HepG2 (cell line): Measurements from ENCODE around the gene DNMT3B. TPM values are rescaled to one million over a fixed set of nuclear protein-coding genes. Genes with fewer than 3 reads are reported as not detected.

Source experiments
- MEIS1 ChIP-seq: sonication (generic); formaldehyde crosslinking; IDR thresholded peaks from 2 replicates; pipeline ENCODE4 v1.9.0; 2021; ENCODE audit warnings: mild to moderate bottlenecking, missing genetic modification reagents, moderate library complexity, borderline replicate concordance
- MXD4 ChIP-seq: IDR thresholded peaks from 2 replicates; pipeline ENCODE4 v1.6.1; 2016; ENCODE audit warnings: mild to moderate bottlenecking, missing biosample characterization, missing genetic modification reagents
- PAF1 ChIP-seq: IDR thresholded peaks from 2 replicates; pipeline ENCODE4 v1.6.1; 2016; ENCODE audit warnings: missing genetic modification reagents, missing compliant biosample characterization
- RBM22 ChIP-seq: fragments of 200-400 bp; formaldehyde crosslinking; optimal IDR thresholded peaks from 2 replicates; pipeline ENCODE3; 2017; ENCODE audit warnings: mild to moderate bottlenecking, low read length, moderate library complexity
- ZNF350 ChIP-seq: sonication (generic); formaldehyde crosslinking; IDR thresholded peaks from 2 replicates; pipeline ENCODE4 v1.4.0; 2020; ENCODE audit warnings: mild to moderate bottlenecking, low read depth, missing genetic modification reagents, borderline replicate concordance
- ZNF501 ChIP-seq: sonication (generic); formaldehyde crosslinking; IDR thresholded peaks from 2 replicates; pipeline ENCODE4 v1.5.1; 2020; ENCODE audit warnings: mild to moderate bottlenecking, moderate library complexity, missing genetic modification reagents
- polyA plus RNA-seq, 8 experiments: library from polyadenylated mRNA; depleted of rRNA in 3 of 8; stranded (reverse) in 7 of 8; unstranded in 1 of 8; fragments of >200 nt; fragmentation: Illumina TruSeq in 4 of 8; extraction: Trizol in 4 of 8; gene quantifications; 2 replicates each; pipeline versions ENCODE4 v1.2.1 to v1.2.3, GENCODE V29; 2011 to 2016; ENCODE audit warnings: low read depth in 4 of 8, missing spikeins in 1 of 8, mixed read lengths in 1 of 8; ENCODE audit not compliant: insufficient read depth in 1 of 8
- total RNA-seq, 5 experiments: library from RNA; depleted of rRNA; stranded (reverse); fragments of >200 nt; fragmentation: Illumina TruSeq; extraction: Trizol; gene quantifications; 2 replicates each; pipeline ENCODE4 v1.2.3, GENCODE V29; 2016; ENCODE audit warnings: low read depth in 1 of 5
- TF ChIP-seq, protein P1 (sequence below): sonication (generic); formaldehyde crosslinking; IDR thresholded peaks from 2 replicates; pipeline ENCODE4 v1.8.0; 2022; ENCODE audit warnings: missing genetic modification reagents, mild to moderate bottlenecking, borderline replicate concordance
- TF ChIP-seq, protein P2 (sequence below): sonication (generic); formaldehyde crosslinking; IDR thresholded peaks from 2 replicates; pipeline ENCODE4 v1.5.0; 2020; ENCODE audit warnings: mild to moderate bottlenecking, missing genetic modification reagents, borderline replicate concordance
- TF ChIP-seq, protein P3 (sequence below): sonication (generic); formaldehyde crosslinking; conservative IDR thresholded peaks from 2 replicates; pipeline ENCODE4 v1.4.0; 2020; ENCODE audit warnings: missing genetic modification reagents
- TF ChIP-seq, protein P4 (sequence below): IDR thresholded peaks from 2 replicates; pipeline ENCODE4 v1.6.1; 2016; ENCODE audit warnings: low read depth, missing genetic modification reagents, missing compliant biosample characterization
- TF ChIP-seq, protein P5 (sequence below): sonication (generic); formaldehyde crosslinking; conservative IDR thresholded peaks from 2 replicates; pipeline ENCODE4 v1.4.0; 2020; ENCODE audit warnings: missing genetic modification reagents
- TF ChIP-seq, protein P6 (sequence below), 2 experiments: IDR thresholded peaks; 2 replicates each; pipeline ENCODE4 v1.6.1; 2011 to 2012; ENCODE audit warnings: low read length in 2 of 2, borderline replicate concordance in 1 of 2, low read depth in 1 of 2, mild to moderate bottlenecking in 1 of 2, moderate library complexity in 1 of 2

Gene DNMT3B
- total and polyA plus RNA-seq, 2 of the 13 experiments (the other 11 are each of a cell fraction or from before 2014, with no cell fraction given): 3.8 to 13.9 TPM

DNA sequence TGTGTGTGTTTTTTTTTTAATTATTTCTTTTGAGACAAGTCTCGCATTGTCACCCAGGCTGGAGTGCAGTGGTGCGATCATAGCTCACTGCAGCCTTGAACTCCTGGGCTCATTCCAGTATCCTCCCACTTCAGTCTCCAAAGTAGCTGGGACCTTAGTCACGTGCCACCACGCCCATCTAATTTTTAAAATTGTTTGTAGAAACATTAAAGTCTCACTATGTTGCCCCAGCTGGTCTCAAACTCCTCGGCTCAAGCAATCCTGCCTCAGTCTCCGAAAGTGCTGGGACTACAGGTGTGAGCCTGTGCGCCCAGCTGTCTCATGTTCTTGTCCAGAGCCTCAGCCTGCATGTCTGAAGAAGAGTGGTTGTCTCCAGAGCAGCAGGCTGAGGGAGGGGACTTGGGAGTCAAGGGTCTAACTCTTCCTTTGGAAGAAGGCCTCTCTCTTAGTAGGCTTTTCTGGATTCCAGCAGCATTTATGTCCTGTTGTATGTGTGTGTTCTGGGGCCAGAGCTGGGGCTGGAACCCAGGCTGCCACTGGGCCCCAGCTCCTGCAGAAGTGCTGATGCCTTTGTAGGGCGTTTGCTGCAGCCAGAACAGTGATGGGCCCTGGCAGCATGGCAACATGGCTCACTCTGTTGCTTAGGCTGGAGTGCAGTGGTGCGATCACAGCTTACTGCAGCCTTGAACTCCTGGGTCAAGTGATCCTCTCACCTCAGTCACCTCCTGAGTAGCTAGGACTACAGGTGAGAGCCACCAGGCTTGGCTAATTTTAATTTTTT lies 5.4 kb downstream of the DNMT3B start (continued):
- TF ChIP-seq, protein P1, sequence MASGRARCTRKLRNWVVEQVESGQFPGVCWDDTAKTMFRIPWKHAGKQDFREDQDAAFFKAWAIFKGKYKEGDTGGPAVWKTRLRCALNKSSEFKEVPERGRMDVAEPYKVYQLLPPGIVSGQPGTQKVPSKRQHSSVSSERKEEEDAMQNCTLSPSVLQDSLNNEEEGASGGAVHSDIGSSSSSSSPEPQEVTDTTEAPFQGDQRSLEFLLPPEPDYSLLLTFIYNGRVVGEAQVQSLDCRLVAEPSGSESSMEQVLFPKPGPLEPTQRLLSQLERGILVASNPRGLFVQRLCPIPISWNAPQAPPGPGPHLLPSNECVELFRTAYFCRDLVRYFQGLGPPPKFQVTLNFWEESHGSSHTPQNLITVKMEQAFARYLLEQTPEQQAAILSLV (CRISPR knock-in tag): no peak
- TF ChIP-seq ZNF501 (CRISPR knock-in tag): no peak
- TF ChIP-seq, protein P2, sequence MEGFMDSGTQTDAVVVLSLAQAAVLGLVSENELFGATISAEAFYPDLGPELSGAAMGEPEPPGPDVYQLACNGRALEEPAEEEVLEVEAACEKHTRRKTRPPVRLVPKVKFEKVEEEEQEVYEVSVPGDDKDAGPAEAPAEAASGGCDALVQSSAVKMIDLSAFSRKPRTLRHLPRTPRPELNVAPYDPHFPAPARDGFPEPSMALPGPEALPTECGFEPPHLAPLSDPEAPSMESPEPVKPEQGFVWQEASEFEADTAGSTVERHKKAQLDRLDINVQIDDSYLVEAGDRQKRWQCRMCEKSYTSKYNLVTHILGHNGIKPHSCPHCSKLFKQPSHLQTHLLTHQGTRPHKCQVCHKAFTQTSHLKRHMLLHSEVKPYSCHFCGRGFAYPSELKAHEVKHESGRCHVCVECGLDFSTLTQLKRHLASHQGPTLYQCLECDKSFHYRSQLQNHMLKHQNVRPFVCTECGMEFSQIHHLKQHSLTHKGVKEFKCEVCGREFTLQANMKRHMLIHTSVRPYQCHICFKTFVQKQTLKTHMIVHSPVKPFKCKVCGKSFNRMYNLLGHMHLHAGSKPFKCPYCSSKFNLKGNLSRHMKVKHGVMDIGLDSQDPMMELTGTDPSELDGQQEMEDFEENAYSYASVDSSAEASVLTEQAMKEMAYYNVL (CRISPR knock-in tag): no peak
- TF ChIP-seq MEIS1 (CRISPR knock-in tag): no peak
- TF ChIP-seq, protein P3, sequence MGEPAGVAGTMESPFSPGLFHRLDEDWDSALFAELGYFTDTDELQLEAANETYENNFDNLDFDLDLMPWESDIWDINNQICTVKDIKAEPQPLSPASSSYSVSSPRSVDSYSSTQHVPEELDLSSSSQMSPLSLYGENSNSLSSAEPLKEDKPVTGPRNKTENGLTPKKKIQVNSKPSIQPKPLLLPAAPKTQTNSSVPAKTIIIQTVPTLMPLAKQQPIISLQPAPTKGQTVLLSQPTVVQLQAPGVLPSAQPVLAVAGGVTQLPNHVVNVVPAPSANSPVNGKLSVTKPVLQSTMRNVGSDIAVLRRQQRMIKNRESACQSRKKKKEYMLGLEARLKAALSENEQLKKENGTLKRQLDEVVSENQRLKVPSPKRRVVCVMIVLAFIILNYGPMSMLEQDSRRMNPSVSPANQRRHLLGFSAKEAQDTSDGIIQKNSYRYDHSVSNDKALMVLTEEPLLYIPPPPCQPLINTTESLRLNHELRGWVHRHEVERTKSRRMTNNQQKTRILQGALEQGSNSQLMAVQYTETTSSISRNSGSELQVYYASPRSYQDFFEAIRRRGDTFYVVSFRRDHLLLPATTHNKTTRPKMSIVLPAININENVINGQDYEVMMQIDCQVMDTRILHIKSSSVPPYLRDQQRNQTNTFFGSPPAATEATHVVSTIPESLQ (CRISPR knock-in tag): no peak
- TF ChIP-seq, protein P4, sequence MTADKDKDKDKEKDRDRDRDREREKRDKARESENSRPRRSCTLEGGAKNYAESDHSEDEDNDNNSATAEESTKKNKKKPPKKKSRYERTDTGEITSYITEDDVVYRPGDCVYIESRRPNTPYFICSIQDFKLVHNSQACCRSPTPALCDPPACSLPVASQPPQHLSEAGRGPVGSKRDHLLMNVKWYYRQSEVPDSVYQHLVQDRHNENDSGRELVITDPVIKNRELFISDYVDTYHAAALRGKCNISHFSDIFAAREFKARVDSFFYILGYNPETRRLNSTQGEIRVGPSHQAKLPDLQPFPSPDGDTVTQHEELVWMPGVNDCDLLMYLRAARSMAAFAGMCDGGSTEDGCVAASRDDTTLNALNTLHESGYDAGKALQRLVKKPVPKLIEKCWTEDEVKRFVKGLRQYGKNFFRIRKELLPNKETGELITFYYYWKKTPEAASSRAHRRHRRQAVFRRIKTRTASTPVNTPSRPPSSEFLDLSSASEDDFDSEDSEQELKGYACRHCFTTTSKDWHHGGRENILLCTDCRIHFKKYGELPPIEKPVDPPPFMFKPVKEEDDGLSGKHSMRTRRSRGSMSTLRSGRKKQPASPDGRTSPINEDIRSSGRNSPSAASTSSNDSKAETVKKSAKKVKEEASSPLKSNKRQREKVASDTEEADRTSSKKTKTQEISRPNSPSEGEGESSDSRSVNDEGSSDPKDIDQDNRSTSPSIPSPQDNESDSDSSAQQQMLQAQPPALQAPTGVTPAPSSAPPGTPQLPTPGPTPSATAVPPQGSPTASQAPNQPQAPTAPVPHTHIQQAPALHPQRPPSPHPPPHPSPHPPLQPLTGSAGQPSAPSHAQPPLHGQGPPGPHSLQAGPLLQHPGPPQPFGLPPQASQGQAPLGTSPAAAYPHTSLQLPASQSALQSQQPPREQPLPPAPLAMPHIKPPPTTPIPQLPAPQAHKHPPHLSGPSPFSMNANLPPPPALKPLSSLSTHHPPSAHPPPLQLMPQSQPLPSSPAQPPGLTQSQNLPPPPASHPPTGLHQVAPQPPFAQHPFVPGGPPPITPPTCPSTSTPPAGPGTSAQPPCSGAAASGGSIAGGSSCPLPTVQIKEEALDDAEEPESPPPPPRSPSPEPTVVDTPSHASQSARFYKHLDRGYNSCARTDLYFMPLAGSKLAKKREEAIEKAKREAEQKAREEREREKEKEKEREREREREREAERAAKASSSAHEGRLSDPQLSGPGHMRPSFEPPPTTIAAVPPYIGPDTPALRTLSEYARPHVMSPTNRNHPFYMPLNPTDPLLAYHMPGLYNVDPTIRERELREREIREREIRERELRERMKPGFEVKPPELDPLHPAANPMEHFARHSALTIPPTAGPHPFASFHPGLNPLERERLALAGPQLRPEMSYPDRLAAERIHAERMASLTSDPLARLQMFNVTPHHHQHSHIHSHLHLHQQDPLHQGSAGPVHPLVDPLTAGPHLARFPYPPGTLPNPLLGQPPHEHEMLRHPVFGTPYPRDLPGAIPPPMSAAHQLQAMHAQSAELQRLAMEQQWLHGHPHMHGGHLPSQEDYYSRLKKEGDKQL (CRISPR knock-in tag): no peak
- no peak for TF ChIP-seq MXD4 (CRISPR knock-in tag)
- TF ChIP-seq, protein P5, sequence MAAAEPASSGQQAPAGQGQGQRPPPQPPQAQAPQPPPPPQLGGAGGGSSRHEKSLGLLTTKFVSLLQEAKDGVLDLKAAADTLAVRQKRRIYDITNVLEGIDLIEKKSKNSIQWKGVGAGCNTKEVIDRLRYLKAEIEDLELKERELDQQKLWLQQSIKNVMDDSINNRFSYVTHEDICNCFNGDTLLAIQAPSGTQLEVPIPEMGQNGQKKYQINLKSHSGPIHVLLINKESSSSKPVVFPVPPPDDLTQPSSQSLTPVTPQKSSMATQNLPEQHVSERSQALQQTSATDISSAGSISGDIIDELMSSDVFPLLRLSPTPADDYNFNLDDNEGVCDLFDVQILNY (CRISPR knock-in tag): no peak
- no peak for TF ChIP-seq ZNF350
- no peak for TF ChIP-seq PAF1 (CRISPR knock-in tag)
- TF ChIP-seq, protein P6, sequence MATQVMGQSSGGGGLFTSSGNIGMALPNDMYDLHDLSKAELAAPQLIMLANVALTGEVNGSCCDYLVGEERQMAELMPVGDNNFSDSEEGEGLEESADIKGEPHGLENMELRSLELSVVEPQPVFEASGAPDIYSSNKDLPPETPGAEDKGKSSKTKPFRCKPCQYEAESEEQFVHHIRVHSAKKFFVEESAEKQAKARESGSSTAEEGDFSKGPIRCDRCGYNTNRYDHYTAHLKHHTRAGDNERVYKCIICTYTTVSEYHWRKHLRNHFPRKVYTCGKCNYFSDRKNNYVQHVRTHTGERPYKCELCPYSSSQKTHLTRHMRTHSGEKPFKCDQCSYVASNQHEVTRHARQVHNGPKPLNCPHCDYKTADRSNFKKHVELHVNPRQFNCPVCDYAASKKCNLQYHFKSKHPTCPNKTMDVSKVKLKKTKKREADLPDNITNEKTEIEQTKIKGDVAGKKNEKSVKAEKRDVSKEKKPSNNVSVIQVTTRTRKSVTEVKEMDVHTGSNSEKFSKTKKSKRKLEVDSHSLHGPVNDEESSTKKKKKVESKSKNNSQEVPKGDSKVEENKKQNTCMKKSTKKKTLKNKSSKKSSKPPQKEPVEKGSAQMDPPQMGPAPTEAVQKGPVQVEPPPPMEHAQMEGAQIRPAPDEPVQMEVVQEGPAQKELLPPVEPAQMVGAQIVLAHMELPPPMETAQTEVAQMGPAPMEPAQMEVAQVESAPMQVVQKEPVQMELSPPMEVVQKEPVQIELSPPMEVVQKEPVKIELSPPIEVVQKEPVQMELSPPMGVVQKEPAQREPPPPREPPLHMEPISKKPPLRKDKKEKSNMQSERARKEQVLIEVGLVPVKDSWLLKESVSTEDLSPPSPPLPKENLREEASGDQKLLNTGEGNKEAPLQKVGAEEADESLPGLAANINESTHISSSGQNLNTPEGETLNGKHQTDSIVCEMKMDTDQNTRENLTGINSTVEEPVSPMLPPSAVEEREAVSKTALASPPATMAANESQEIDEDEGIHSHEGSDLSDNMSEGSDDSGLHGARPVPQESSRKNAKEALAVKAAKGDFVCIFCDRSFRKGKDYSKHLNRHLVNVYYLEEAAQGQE (IDR thresholded peaks at IDR 0.05; ENCODE audit: borderline replicate concordance in 1 of 2, low read depth in 1 of 2, low read length in 2 of 2): no peak
- TF ChIP-seq RBM22: no peak
